ENCODE data around the gene BACH2.
A peak's percentile ranks its signal among the peaks of the same experiment; 100 is the strongest.
"Not testable (repeated sequence)": the region's sequence is repeated elsewhere in the genome, so short reads cannot be mapped to it uniquely, and the experiment has no call there.

The BACH2 gene

GRCh38 chr6:89993411-89993810 is 303.2 kb downstream of the BACH2 start:
- no peak for DNase-seq (ENCODE audit: low spot score)

GRCh38 chr6:89992818-89993217 is 303.8 kb downstream of the BACH2 start:
- no peak for DNase-seq (ENCODE audit: low spot score)

GRCh38 chr6:89989742-89990141 is 306.9 kb downstream of the BACH2 start:
- no peak for DNase-seq (ENCODE audit: low spot score)

GRCh38 chr6:89987830-89988229 is 308.8 kb downstream of the BACH2 start:
- no peak for DNase-seq (ENCODE audit: low spot score)

GRCh38 chr6:89987140-89987539 is 309.5 kb downstream of the BACH2 start:
- DNase-seq (ENCODE audit: low spot score): no peak

- DNase-seq (ENCODE audit: low spot score): no peak
Measured at GRCh38 chr6:89986650-89987074, 310.0 kb downstream of the BACH2 start.

GRCh38 chr6:89985751-89986493 is 310.7 kb downstream of the BACH2 start:
- no peak for DNase-seq (ENCODE audit: low spot score)

GRCh38 chr6:89984926-89985750 is 311.5 kb downstream of the BACH2 start:
- DNase-seq (ENCODE audit: low spot score): no peak

GRCh38 chr6:89980353-89980752 is 316.3 kb downstream of the BACH2 start:
- no peak for DNase-seq (ENCODE audit: low spot score)

GRCh38 chr6:89979481-89980119 is 317.0 kb downstream of the BACH2 start:
- no peak for DNase-seq (ENCODE audit: low spot score)

- DNase-seq (ENCODE audit: low spot score): no peak
Measured at GRCh38 chr6:89978749-89979145, 317.9 kb downstream of the BACH2 start.

- no peak for DNase-seq (ENCODE audit: low spot score)
Measured at GRCh38 chr6:89977808-89978748, 318.6 kb downstream of the BACH2 start.

- no peak for DNase-seq (ENCODE audit: low spot score)
Measured at GRCh38 chr6:89976694-89977020, 320.0 kb downstream of the BACH2 start.

- no peak for DNase-seq (ENCODE audit: low spot score)
Measured at GRCh38 chr6:89975991-89976693, 320.5 kb downstream of the BACH2 start.

GRCh38 chr6:89975366-89975765 is 321.3 kb downstream of the BACH2 start:
- DNase-seq (ENCODE audit: low spot score): no peak

- DNase-seq (ENCODE audit: low spot score): no peak
Measured at GRCh38 chr6:89974834-89975233, 321.8 kb downstream of the BACH2 start.

GRCh38 chr6:89972025-89972381 is 324.6 kb downstream of the BACH2 start:
- no peak for DNase-seq (ENCODE audit: low spot score)

GRCh38 chr6:89971338-89972024 is 325.2 kb downstream of the BACH2 start:
- DNase-seq (ENCODE audit: low spot score): not testable (repeated sequence)

GRCh38 chr6:89970609-89971337 is 325.9 kb downstream of the BACH2 start:
- peak; percentile 45 for DNase-seq (ENCODE audit: low spot score)

- DNase-seq (ENCODE audit: low spot score): no peak
Measured at GRCh38 chr6:89970072-89970471, 326.6 kb downstream of the BACH2 start.
